Gastroesophageal sphincter (tissue), 3 donors: Measurements from ENCODE around the gene ZNF445.

Experiments used
- CTCF ChIP-seq, 4 experiments: fragments of 200-600 bp in 2 of 4; fragments of 450-650 bp in 2 of 4; sonication (generic) in 1 of 4; IDR thresholded peaks; one replicate each; pipeline ENCODE4 v1.5.1; 2017 to 2019; ENCODE audit warnings: antibody characterized with exemption in 4 of 4, mild to moderate bottlenecking in 2 of 4, moderate library complexity in 2 of 4
- POLR2A ChIP-seq, 2 donors: fragments of 450-650 bp; IDR thresholded peaks; one replicate each; pipeline ENCODE4 v1.6.1; 2017; ENCODE audit warnings: antibody characterized with exemption in 2 of 2, mild to moderate bottlenecking in 2 of 2, moderate library complexity in 1 of 2
- POLR2AphosphoS5 ChIP-seq: sonication (generic); formaldehyde crosslinking; IDR thresholded peaks from one replicate; pipeline ENCODE4 v1.6.1; 2017; ENCODE audit warnings: antibody characterized with exemption

- TF ChIP-seq CTCF (IDR thresholded peaks at IDR 0.05) (no peak), POLR2A (IDR thresholded peaks at IDR 0.05) (no peak), POLR2AphosphoS5 (no peak)
These were observed 58.9 kb downstream of the ZNF445 start for GRCh38 chr3:44418549-44418948.
